ENCODE measurements around the gene UCK2.
A peak's percentile ranks its signal among the peaks of the same experiment; 100 is the strongest.

UCK2 gene

DNA sequence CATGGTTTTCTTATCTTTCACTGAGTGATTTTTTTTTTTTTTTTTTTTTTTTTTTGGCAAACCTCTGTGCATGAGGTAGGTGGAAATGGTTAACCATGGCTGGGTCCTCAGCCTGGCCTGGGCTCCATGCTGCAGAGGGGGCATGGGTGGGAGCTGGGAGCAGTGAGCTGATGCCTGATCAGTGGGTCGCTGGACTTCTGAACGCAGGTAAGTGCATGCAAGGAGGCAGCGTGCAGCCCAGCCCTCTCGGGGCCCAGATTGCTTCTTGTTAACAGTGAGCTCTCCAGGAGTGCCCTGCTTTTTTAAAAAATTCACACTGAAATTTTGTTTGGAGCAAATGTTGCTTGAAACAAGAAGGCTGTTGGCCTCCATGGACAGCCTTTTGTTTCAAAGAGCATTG lies 75.2 kb downstream of the UCK2 start:
- no peak for DNase-seq (ENCODE audit: low read depth)

DNA sequence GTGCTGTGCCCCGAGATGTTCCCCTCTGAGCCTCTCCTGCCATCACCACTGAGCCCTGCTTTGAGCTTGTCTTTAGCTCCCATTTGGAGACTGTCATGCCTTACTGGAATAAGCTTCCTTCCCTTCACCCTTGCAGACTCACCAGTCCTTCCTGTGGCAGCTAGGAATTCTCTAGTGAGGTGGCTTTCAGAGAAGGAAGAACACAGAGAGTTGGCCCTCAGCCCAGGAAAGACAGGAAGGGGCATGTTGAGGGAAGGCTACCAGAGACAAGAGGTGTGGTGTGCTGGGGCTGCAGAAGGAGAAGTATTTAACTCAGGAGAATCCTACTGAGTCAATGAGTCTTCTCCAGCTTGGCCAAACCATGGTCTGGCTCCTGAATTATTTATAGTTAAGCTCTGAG lies 76.3 kb downstream of the UCK2 start:
- DNase-seq (ENCODE audit: low read depth): no peak

DNA sequence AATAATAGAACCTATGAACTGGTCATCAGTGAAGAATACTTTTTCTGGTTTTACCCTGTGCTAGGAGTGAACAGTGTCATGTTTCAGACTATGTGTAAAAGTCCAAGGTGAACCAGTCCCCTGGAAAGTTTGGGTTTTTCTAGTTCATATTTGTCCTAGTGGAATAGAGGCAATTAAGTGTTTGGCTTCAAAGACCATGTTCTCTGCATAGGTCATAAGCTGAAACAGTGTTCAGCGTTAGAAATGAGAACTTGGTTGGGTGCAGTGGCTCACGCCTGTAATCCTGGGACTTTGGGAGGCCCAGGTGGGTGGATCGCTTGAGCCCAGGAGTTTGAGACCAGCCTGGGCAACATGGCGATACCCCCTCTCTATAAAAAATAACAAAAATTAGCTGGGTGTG lies 77.5 kb downstream of the UCK2 start:
- no peak for DNase-seq (ENCODE audit: low read depth)

DNA sequence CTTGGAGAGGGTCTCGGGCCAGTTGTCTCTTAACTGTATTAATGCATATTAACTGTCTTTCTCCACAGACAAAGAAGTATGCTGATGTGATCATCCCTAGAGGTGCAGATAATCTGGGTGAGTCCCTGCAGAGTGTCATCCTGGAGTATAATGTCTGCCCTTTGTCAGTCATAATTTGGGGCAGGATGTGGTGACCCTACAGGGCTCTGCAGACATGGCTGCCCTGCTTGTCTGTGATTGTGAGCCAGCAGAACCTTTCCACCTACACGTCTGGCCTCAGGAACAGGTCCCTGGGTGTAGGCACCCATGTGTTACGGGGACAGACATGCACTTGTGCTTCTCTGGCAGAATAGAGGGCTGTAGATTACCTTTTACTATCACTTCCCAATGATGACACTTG lies 78.4 kb downstream of the UCK2 start:
- no peak for DNase-seq (ENCODE audit: low read depth)

DNA sequence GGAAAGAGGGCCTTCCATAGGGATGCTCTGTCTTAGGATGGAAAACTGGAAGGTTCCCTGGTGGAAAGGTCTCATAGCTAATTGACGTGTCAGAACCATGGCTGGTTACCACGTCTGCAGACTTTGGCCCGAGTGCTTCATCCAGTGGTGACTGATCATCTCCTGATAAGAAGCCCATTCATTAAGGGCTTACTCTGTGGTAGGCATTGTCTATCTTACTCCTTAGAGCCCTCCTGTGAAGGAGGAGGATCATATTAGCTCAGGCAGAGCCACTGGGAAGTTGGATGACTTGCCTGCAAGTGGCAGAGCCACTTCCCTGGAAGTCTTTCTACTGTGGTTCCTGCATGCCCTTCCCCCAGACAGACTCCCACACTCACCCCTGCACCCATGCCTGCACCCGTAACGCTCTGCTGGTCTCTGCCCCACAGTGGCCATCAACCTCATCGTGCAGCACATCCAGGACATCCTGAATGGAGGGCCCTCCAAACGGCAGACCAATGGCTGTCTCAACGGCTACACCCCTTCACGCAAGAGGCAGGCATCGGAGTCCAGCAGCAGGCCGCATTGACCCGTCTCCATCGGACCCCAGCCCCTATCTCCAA lies 79.9 kb downstream of the UCK2 start:
- no peak for DNase-seq (ENCODE audit: low read depth)

DNA sequence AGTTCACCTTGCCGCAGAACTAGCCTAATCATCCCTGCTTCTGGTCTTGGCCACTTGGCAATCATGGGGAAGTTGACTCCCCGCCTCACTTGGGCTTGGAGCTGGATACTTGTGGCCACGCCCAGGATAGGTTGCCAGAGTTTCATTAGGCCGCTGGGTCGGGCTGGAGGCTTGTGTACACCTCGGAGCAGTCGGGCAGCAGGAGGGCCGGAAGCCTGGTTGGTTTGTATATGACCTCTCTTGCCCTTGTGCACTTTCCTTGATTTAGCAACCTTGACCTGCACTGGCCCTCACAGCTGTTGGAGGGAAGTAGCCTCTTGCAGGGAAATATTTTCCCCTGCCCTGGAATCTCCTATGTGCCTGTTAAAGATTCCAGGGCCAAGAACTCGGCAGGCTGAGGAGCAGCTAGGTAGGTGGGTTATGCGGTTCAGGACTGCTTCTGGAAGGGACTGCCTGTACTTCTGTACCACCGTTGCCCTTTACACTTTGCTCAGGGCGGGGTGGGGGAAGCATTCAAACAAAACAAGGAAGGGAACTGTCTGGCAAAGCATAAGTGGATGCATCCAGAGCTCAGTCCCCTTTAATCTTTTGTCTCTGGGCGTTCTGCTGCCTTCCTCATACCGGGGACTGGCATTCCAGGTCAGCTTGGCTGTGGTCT lies 83.5 kb downstream of the UCK2 start:
- DNase-seq (ENCODE audit: low read depth): no peak

DNA sequence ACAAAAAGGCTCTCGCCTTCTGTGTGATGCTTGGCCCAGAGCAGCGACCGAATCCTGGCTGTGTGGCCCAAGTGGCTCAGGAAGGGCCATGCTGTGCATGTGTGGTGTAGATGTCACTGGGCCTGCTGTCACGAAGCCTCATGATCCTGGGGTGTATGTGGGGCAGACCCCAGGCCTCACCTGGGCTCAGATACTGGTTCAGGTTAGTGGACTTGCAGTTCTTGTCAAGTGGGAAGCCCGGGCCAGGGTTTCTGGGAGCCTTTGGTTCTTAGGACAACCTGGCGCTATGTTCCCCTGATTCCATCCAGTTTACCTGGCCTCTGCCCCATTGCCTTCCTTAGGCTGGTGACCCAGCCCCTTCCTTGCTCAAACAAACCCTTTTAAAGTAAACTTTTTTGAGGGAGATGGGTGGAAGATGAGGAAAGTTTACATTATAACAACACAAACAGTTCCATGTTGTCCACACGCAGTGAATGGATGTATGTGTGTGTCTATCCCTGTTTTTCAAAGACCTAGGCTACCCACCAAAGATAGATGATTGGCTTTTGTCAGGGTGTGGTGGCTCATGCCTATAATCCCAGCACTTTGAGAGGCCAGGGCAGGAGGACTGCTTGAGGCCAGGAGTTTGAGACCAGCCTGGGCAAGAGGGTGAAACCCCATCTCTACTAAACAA lies 84.3 kb downstream of the UCK2 start:
- DNase-seq (ENCODE audit: low read depth): no peak

DNA sequence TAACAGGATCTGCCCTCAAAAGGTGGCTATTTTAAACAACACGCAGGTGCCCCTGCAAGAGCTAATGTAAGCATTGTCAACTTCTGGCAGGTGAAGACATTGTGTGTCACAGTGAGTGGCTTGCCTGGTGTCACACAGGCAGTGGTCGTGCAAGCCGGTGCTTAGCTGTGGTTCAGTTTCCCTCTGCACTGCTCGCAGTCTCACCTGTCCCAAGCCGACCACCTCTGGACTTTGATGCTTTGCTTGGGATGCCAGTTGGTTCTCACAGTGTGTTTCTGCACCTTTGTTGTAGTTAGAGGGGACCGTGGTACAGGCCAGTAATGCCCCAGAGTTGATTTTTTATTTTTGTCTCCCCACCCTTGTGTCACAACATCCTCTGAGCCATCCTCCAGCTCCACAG lies 85.2 kb downstream of the UCK2 start:
- no peak for DNase-seq (ENCODE audit: low read depth)

DNA sequence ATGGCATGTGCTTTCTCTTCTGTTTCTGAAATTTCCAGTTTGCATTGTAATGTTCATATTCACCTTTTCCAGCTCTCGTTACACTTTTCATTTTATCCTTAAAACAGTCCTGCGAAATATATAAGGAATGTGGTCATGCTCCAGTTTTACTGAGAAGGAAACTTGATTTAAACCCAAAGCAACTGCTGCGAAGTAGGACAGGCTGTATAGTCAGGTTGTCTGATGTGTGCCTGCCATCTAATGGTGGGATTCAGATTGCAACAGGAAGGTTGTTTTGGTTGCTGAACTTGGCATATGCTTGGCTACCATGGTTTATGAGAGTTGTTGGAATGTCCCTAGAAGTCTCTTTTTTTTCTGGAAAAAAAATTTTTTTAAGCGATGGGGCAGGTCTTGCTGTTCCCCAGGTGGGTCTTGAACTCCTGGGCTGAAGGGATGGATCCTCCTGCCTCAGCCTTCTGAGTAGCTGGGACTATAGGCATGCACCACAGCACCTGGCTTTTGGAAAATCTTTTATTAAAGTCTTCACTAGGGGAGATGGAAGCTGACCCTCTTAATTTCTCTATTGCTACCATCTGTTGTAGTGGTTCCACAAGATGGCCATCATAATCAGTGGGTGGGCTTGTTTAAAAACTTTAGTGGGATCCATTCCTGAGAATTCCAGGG lies 86.9 kb downstream of the UCK2 start:
- DNase-seq (ENCODE audit: low read depth): peak; percentile 44

DNA sequence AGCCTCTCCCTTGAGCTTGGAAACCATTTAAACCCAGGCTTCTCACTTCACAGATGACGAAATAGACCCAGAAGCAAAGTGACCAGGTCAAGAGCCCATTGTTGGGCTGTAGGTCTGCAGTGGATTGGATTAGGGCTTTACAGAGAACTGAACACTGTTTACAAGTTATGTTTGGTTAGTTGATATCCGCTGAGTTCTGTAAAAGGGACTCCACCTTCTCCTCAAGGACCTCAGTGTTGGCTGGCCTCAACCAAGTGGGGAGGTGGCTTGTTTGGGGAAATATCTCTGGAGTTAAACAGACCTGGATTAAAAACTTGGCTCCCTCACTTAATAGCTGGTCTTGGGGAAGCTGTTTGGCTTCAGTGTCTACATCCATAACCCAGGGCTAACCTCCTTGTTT lies 88.1 kb downstream of the UCK2 start:
- DNase-seq (ENCODE audit: low read depth): no peak

DNA sequence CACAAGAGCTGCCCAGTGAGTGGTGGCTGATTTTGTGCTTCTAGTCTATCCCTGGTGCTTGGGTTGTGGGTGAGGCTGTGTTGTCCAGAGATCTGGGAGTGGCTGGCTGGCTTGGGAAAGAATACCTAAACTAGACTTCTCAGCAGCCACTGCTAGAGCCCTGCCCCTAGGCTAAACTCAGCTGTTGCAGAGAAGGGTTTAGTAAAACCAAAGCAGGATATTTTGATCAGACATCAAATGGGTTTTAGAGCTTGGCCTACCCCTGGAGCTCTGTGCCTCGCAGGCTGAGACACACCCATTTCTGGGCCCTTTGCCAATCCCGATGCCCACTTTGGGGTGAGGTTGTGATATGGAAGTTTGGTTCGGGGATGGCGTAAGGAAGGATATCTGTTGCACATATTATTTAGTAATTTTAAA lies 88.5 kb downstream of the UCK2 start:
- no peak for DNase-seq (ENCODE audit: low read depth)

DNA sequence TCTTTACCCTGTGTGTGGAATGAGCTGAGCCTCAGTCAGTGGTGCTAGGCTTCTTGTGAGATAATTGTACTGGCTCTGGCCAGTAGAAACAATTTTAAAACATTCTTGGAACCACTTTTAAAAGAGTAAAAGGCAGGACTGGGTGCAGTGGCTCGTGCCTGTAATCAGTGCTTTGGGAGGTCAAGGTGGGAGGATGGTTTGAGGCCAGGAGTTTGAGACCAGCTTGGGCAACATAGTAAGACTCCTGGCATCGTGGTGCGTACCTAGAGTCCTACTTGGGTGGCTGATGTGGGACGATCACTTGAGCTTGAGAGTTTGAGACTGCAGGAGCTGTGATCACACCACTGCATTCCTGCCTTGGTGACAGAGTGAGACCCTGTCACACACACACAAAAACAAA lies 89.8 kb downstream of the UCK2 start:
- DNase-seq (ENCODE audit: low read depth): no peak

DNA sequence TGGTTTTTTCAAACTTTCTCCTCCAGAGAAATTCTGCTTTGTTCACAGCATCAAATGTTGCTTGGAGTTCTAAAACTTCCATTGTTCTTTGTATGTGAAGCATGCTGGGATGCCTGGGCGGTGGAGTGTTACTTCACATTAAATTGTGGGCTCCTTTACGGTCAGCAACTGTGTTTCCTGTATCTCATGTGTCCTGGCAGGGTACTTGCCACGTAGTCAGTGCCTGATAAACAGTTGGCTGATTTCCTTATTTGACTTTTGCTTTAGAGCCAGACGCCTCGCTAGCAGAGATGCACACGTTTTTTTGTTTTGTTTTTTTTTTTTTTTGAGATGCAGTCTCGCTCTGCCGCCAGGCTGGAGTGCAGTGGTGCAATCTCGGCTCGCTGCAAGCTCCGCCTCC lies 96.7 kb downstream of the UCK2 start:
- DNase-seq (ENCODE audit: low read depth): no peak

DNA sequence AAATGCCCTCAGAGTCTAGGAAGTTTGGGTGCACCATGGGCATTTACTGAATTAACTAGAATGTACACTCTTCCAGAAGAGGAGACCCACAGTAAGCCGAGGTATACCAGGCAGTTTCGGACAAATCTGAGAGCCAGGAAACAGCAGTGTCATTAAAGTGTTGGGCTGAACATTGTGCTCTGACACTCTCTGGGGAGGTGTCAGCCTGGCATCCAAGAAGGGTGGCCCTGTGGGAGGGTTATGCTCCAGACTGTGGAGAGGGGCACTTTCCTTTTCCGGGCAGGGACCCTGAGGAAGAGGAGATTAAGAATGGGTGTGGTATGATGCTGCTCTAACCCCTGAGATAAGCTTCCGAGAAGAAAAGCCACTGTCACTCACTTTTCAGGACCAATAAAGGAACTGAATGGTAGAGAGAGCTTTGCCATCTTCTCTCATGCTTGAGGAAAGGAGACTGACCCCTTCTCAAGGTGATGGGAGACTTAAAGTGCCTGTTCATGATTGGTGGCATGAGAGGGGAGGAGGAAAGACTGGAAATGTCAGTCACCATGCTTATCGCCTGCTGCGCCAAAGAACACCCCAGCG lies 98.2 kb downstream of the UCK2 start:
- no peak for DNase-seq (ENCODE audit: low read depth)

DNA sequence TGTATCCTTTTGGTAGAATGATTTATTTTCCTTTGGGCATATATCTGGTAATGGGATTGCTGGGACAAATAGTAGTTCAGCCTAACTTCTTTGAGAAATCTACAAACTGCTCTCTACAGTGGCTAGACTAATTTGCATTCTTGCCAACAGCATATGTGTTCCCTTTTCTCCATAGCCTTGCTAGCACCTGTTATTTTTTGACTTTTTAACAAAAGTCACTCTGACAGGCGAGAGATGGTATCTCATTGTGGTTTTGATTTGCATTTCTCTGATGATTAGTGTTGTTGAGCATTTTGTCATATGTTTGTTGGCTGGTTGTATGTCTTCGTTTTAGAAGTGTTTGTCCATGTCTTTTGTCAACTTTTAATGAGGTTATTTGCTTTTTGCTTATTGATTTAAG lies 99.8 kb downstream of the UCK2 start:
- no peak for DNase-seq (ENCODE audit: low read depth)

DNA sequence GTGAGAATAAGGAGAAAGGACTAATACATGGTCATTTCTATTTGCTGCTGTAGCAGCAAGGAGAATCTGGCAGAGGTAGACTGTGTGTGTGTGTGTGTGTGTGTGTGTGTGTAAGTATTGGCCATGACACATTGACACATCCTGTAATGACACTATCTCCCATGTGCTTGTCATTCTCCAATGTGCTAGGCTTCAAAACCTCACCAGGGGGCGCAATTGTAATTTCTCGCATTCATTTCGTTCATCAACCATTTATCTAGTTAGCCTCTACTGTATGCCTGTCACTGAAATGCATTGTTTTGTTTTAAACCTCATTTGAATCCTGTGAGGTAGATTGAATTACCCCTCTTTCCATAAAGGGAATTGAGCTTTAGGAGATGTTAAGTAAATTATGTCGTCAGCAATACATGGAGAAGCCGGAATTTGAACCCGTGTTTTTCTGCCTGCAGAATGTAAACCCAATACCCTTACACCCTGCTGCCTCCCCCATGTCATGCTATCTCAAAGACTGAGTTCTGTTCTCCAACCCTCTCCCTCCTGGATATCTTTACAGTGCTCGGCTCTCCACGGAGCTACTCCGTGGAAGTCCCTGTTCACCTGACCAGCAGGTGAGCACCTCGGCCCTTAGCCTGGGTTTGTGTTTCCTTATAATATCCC lies 100.8 kb downstream of the UCK2 start:
- peak; percentile 36 for DNase-seq (ENCODE audit: low read depth)

DNA sequence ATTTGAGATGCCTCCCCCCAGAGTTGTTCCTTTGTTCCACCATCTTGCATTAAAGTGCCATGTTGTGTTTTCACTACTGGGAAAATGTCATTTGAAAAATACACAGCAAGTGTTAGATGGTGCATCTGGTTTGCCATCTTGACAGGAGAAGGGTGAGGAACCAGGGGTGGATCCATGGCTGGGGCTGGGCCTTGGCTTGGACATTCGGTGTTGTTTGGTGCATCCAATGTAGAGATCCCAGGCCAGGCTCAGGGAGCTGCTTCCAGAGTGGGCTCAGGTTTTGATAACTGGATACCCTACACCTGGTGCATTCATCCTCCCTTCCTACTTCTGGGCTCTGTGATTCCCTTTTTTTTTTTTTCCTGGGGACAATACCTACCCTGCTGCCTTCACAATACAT lies 103.5 kb downstream of the UCK2 start:
- DNase-seq (ENCODE audit: low read depth): no peak

DNA sequence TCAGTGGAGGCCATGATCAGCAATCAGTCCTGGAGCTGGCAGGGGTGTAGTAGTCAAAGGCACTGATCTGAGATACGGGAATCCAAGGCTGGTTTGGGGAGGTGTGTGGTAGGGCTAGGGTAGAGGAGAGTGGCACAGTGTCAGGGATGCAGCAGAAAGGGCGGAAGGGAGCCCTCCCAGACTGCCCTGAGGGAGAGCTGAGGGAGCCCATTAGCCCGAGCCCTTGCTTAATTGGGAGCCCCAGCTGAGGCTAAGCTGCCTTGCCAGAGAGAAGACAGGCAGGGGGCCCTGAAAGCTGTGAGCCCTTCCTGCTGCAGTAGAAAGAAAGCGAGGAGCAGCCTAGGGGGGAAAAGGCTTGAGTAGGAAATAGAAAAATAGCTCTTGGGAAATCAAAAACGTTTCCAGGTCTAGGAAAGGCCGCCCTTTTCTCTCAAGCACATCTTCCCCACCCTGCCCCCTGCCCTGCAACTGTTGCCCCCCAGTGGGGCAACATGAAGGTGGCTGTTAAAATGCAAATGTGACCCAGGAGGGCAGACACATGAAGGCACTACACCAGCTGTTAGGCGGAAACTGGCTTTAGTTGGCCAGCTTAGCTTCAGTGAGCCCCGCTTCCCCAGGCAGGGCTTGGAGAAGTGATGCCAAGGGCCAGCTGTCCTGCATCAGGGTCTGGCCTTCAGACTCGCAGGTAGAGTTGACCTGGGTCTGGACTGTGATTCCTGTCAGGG lies 106.2 kb downstream of the UCK2 start:
- no peak for DNase-seq (ENCODE audit: low read depth)

DNA sequence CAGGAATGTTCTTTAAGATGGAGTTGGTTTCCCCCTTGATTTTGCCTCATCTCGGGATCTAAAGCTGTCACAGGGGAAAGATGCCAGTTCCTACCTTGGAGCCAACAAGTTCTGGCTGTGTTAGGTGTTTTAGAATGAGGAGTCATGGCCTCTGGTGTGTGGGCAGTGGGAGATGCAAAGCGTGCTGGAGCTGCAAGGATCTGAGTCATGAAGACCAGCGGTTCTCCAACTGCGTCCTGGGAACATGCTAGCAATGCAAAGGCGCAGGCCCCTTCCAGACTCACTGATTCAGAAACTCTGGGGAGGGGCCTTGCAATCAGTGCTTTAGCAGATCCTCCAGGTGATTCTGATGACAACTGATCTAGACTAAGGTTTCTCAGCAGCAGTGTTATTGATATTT lies 109.1 kb downstream of the UCK2 start:
- no peak for DNase-seq (ENCODE audit: low read depth)

DNA sequence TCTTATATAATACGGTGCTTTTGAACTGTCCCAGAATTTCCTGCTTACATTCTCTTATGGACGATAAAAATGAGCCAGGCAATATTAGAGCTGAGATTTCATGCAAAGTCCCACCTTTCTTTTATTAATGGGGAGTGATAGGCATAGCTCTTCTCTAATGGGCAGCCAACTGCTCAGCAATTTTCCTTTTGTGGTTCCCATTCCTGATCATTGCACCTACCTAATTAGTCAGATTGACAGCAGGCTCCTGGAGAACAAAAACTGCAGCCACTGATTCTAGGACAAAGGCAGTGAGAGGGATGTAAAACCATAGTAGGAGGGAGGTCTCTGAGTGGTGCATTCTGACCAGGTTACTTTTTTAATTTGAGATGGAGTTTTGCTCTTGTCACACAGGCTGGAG lies 110.4 kb downstream of the UCK2 start:
- DNase-seq (ENCODE audit: low read depth): no peak

DNA sequence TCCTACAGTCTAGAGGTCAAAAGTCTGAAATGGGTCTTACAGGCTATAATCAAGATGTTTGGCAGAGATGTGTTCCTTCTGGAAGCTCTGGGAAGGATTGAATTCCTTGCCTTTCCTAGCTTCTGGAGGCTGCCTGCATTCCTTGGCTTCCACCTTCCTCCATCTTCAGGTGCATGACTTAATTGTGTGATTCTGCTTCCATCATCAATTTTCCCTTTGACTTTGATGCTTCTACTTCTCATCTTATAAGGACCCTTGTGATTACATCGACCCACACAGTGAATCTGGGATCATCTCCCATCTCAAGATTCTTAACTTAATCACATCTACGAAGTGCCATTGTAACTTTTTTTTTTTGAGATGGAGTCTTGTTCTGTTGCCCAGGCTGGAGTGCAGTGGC lies 111.4 kb downstream of the UCK2 start:
- no peak for DNase-seq (ENCODE audit: low read depth)

DNA sequence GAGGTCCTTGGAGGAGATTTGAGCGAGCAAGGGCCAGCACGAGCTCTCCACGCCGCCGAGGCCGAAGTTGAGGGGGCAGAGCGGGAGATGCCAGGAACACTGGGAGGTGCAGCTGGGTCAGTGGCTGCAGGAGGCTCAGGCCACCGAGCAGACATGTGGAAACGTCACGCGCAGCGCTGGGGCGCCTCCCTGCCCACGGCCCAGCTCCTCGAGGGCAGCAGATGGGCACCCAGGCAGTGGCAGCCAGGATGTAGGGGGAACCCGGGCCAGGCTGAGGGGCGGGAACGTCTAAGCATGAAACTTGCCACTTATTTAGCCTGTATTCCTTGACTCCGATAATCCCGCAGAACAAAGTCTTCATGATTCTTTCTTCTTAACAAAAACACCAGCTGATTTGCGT lies 114.1 kb downstream of the UCK2 start:
- DNase-seq (ENCODE audit: low read depth): no peak

Measured in activated T-cell treated with anti-CD3 and anti-CD28 coated beads for 48 hours (primary cell).